ENCODE results near the gene ITGB4.

Gene ITGB4

GRCh38 chr17:75731086-75731715, 9.9 kb downstream of the ITGB4 start:
- Histone ChIP-seq H3K27ac (ENCODE audit: insufficient read depth, low read depth, low read length, poor library complexity, severe bottlenecking) (no peak overlapping the region), H3K4me3 (ENCODE audit: insufficient read depth, low read depth, low read length) (no peak overlapping the region), H3K27me3 (ENCODE audit: control insufficient read depth, insufficient read depth, low read length, poor library complexity, severe bottlenecking) (no peaks in the 10 kb centered on the region), H3K4me1 (ENCODE audit: control insufficient read depth, insufficient read depth, low read length) (no peaks in the 10 kb centered on the region), H3K9me3 (ENCODE audit: control insufficient read depth, low read length) (no peaks in the 10 kb centered on the region), H3K36me3 (ENCODE audit: control insufficient read depth, insufficient read depth, low read length) (no peaks in the 10 kb centered on the region)
- WGBS, 2 experiments: 93 to 95% methylated on average over 26 of the region's 26 CpGs

GRCh38 chr17:75731716-75732498, 10.6 kb downstream of the ITGB4 start:
- Histone ChIP-seq H3K4me1 (ENCODE audit: control insufficient read depth, insufficient read depth, low read length) (no peaks in the 10 kb centered on the region), H3K36me3 (ENCODE audit: control insufficient read depth, insufficient read depth, low read length) (no peaks in the 10 kb centered on the region), H3K27me3 (ENCODE audit: control insufficient read depth, insufficient read depth, low read length, poor library complexity, severe bottlenecking) (no peaks in the 10 kb centered on the region), H3K27ac (ENCODE audit: insufficient read depth, low read depth, low read length, poor library complexity, severe bottlenecking) (no peak overlapping the region), H3K9me3 (ENCODE audit: control insufficient read depth, low read length) (no peaks in the 10 kb centered on the region), H3K4me3 (ENCODE audit: insufficient read depth, low read depth, low read length) (no peak overlapping the region)
- WGBS, 2 experiments: 95% methylated on average over 31 of the region's 31 CpGs

- 94 to 95% methylated on average over 18 of the region's 18 CpGs for WGBS, 2 experiments
Observed at GRCh38 chr17:75733471-75733870, 12.2 kb downstream of the ITGB4 start.

GRCh38 chr17:75734674-75735294, 13.5 kb downstream of the ITGB4 start:
- H3K4me3 ChIP-seq (ENCODE audit: insufficient read depth, low read depth, low read length): no peak overlapping the region
- 86 to 92% methylated on average over 3 to 4 of the region's 4 CpGs for WGBS, 2 experiments
- H3K27ac ChIP-seq (ENCODE audit: insufficient read depth, low read depth, low read length, poor library complexity, severe bottlenecking): no peak overlapping the region
- no peaks in the 10 kb centered on the region for H3K36me3 ChIP-seq (ENCODE audit: control insufficient read depth, insufficient read depth, low read length)
- H3K27me3 ChIP-seq (ENCODE audit: control insufficient read depth, insufficient read depth, low read length, poor library complexity, severe bottlenecking): no peaks in the 10 kb centered on the region
- H3K9me3 ChIP-seq (ENCODE audit: control insufficient read depth, low read length): no peaks in the 10 kb centered on the region
- H3K4me1 ChIP-seq (ENCODE audit: control insufficient read depth, insufficient read depth, low read length): peaks cover 8% of the 10 kb centered on the region

More at GRCh38 chr17:75733471-75733870, 12.2 kb downstream of the ITGB4 start:
- Histone ChIP-seq H3K9me3 (ENCODE audit: control insufficient read depth, low read length) (no peaks in the 10 kb centered on the region), H3K4me1 (ENCODE audit: control insufficient read depth, insufficient read depth, low read length) (peaks cover 6% of the 10 kb centered on the region), H3K27me3 (ENCODE audit: control insufficient read depth, insufficient read depth, low read length, poor library complexity, severe bottlenecking) (no peaks in the 10 kb centered on the region), H3K27ac (ENCODE audit: insufficient read depth, low read depth, low read length, poor library complexity, severe bottlenecking) (no peak overlapping the region), H3K4me3 (ENCODE audit: insufficient read depth, low read depth, low read length) (no peak overlapping the region), H3K36me3 (ENCODE audit: control insufficient read depth, insufficient read depth, low read length) (no peaks in the 10 kb centered on the region)

GRCh38 chr17:75736173-75736835, 15.0 kb downstream of the ITGB4 start:
- no peaks in the 10 kb centered on the region for H3K27me3 ChIP-seq (ENCODE audit: control insufficient read depth, insufficient read depth, low read length, poor library complexity, severe bottlenecking)

GRCh38 chr17:75737133-75737962, 16.1 kb downstream of the ITGB4 start:
- H3K4me1 ChIP-seq (ENCODE audit: control insufficient read depth, insufficient read depth, low read length): peaks cover 8% of the 10 kb centered on the region
- WGBS, 2 experiments: 86 to 88% methylated on average over 20 of the region's 20 CpGs
- H3K9me3 ChIP-seq (ENCODE audit: control insufficient read depth, low read length): no peaks in the 10 kb centered on the region
- H3K36me3 ChIP-seq (ENCODE audit: control insufficient read depth, insufficient read depth, low read length): no peaks in the 10 kb centered on the region
- no peaks in the 10 kb centered on the region for H3K27me3 ChIP-seq (ENCODE audit: control insufficient read depth, insufficient read depth, low read length, poor library complexity, severe bottlenecking)
- no peak overlapping the region for H3K4me3 ChIP-seq (ENCODE audit: insufficient read depth, low read depth, low read length)
- H3K27ac ChIP-seq (ENCODE audit: insufficient read depth, low read depth, low read length, poor library complexity, severe bottlenecking): no peak overlapping the region

More at GRCh38 chr17:75736173-75736835, 15.0 kb downstream of the ITGB4 start:
- Histone ChIP-seq H3K4me1 (ENCODE audit: control insufficient read depth, insufficient read depth, low read length) (peaks cover 8% of the 10 kb centered on the region), H3K4me3 (ENCODE audit: insufficient read depth, low read depth, low read length) (no peak overlapping the region), H3K36me3 (ENCODE audit: control insufficient read depth, insufficient read depth, low read length) (no peaks in the 10 kb centered on the region), H3K27ac (ENCODE audit: insufficient read depth, low read depth, low read length, poor library complexity, severe bottlenecking) (no peak overlapping the region), H3K9me3 (ENCODE audit: control insufficient read depth, low read length) (no peaks in the 10 kb centered on the region)
- WGBS, 2 experiments: 94 to 96% methylated on average over 26 of the region's 26 CpGs

- H3K9me3 ChIP-seq (ENCODE audit: control insufficient read depth, low read length): no peaks in the 10 kb centered on the region
- H3K4me1 ChIP-seq (ENCODE audit: control insufficient read depth, insufficient read depth, low read length): peaks cover 8% of the 10 kb centered on the region
- no peak overlapping the region for H3K27ac ChIP-seq (ENCODE audit: insufficient read depth, low read depth, low read length, poor library complexity, severe bottlenecking)
- 72 to 75% methylated on average over 14 of the region's 14 CpGs for WGBS, 2 experiments
- H3K36me3 ChIP-seq (ENCODE audit: control insufficient read depth, insufficient read depth, low read length): no peaks in the 10 kb centered on the region
- H3K27me3 ChIP-seq (ENCODE audit: control insufficient read depth, insufficient read depth, low read length, poor library complexity, severe bottlenecking): no peaks in the 10 kb centered on the region
- H3K4me3 ChIP-seq (ENCODE audit: insufficient read depth, low read depth, low read length): no peak overlapping the region
Observed at GRCh38 chr17:75738218-75738802, 17.1 kb downstream of the ITGB4 start.

- Histone ChIP-seq H3K4me3 (ENCODE audit: insufficient read depth, low read depth, low read length) (no peak overlapping the region), H3K9me3 (ENCODE audit: control insufficient read depth, low read length) (no peaks in the 10 kb centered on the region), H3K27me3 (ENCODE audit: control insufficient read depth, insufficient read depth, low read length, poor library complexity, severe bottlenecking) (no peaks in the 10 kb centered on the region), H3K36me3 (ENCODE audit: control insufficient read depth, insufficient read depth, low read length) (no peaks in the 10 kb centered on the region), H3K27ac (ENCODE audit: insufficient read depth, low read depth, low read length, poor library complexity, severe bottlenecking) (no peak overlapping the region), H3K4me1 (ENCODE audit: control insufficient read depth, insufficient read depth, low read length) (peaks cover 8% of the 10 kb centered on the region)
- WGBS, 2 experiments: 91 to 94% methylated on average over 7 of the region's 7 CpGs
Observed at GRCh38 chr17:75739174-75739573, 17.9 kb downstream of the ITGB4 start.

- H3K27me3 ChIP-seq (ENCODE audit: control insufficient read depth, insufficient read depth, low read length, poor library complexity, severe bottlenecking): no peaks in the 10 kb centered on the region
- no peak overlapping the region for H3K4me3 ChIP-seq (ENCODE audit: insufficient read depth, low read depth, low read length)
- no peak overlapping the region for H3K27ac ChIP-seq (ENCODE audit: insufficient read depth, low read depth, low read length, poor library complexity, severe bottlenecking)
- 94 to 95% methylated on average over 14 of the region's 14 CpGs for WGBS, 2 experiments
- peaks cover 8% of the 10 kb centered on the region for H3K4me1 ChIP-seq (ENCODE audit: control insufficient read depth, insufficient read depth, low read length)
- H3K36me3 ChIP-seq (ENCODE audit: control insufficient read depth, insufficient read depth, low read length): no peaks in the 10 kb centered on the region
- H3K9me3 ChIP-seq (ENCODE audit: control insufficient read depth, low read length): no peaks in the 10 kb centered on the region
Observed at GRCh38 chr17:75739801-75740200, 18.5 kb downstream of the ITGB4 start.

All from ectodermal cell (in vitro differentiated cells).